DMS114 treated with DMSO at 0.1 percent for 48 hours (cell line): ENCODE results near the gene GLYATL3.
A peak's percentile ranks its signal among the peaks of the same experiment; 100 is the strongest.
"Not testable (repeated sequence)": the region's sequence is repeated elsewhere in the genome, so short reads cannot be mapped to it uniquely, and the experiment has no call there.

Source experiments
- DNase-seq: peaks from one replicate; lab custom pipeline; 2025; ENCODE audit not compliant: unreplicated experiment; lab: John Stamatoyannopoulos, UW

GLYATL3 gene

DNA sequence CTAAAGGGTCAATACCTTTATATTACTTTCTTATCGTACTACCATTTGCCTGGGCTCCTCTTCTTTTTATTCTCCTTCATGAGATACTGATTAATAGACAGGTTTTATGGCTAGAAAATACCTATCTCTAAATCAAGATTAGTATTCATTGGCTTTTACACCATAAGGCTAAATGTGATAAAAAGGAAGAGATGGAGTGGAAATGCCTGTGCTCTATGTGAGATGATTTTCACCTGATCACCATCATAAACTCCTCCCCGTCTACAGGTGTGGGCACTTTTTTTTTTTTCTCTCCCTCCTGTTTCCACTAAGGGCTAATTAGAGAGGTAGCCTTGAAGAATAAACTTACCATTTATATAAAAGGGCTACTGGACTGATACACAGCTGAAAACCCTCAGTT lies at the start of gene GLYATL3:
TSS of gene GLYATL3 (plus strand) at position 301 of the 400 bp plus-strand sequence. CDS start 12,068 bp downstream, outside the sequence.
- DNase-seq: no peak

- peak; percentile 48 for DNase-seq
These were observed 46.5 kb upstream of the GLYATL3 start for GRCh38 chr6:49453221-49453620.

DNA sequence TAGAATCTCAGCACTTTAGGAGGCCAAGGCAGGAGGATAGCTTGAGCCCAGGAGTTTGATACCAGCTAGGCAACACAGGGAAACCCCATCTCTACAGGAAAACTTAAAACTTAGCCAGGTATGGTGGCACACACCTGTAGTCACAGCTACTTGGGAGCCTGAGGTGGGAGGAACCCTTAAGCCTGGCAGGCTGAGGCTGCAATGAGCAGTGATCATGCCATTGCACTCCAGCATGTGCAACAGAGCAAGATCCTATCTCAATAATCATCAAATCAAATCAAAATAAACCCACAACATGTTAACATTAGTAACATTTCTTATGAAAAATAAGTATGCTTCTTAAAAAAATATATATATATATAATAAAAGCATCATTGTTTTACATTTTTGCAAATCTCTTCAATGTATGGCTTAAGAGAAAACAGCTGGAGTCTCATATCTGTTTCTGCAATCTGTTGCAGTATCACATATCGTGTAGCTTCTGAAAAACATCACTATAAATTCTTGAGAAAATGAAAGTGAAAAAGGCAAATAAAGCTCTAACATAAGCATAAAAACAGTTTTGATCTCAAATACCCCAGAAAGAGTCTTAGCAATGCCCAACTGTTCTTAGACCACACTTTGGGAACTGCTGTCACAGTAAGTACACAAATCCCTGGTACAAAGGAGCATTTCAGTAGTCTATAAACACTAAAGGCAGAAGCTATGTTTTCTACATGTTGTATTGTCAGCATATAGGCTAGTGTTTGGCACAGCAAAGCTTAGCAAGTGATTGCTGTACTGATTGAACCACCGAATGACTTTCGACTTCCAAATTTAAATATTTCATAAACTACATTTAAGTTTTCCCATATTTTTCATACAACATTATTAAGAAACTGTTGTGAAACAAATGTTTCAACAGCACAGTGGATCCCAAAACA lies 44.7 kb upstream of the GLYATL3 start:
- no peak for DNase-seq

- DNase-seq: no peak
These were observed 42.0 kb upstream of the GLYATL3 start for GRCh38 chr6:49457771-49458170.

DNA sequence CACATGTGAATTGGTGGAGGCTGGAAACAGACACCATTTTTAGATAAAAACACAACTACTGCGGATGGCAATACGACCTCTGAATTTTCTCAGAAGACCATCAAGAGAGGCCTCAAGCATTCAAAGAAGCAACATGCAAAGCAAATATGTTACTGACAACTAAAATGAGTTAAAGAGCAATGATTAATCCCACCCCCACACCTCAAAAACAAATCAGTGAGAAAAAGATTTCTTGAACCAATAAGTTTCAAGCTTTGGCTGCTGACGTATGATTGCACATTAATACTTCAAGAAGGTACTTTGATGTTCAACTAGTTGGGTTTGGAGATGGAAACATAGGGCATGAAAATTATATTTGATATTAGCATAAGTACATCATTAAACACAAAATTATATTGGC lies 37.7 kb upstream of the GLYATL3 start:
- DNase-seq: no peak

DNA sequence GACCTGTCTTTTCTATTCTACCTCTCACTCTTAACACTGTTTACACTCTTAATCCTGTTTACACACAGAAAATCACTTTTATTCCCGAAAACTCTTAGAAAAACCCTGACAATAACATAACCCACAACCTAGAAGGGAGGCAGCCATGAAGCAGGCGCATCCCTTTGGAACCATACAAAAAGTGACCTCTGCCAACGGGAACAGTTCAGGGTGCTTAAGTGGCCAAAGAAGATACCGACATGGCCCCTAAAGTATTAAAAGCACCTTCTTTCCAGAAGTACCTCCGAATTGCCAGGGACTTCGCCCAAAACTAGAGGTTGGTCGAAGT lies 37.2 kb upstream of the GLYATL3 start:
- no peak for DNase-seq

GRCh38 chr6:49462927-49463611 lies 36.7 kb upstream of the GLYATL3 start, which contains the start of the genes CENPQ and MMUT:
Gene CENPQ, plus strand, starts transcription at chr6:49463370. Its CDS starts 6,807 bp downstream, at chr6:49470177.
Gene MMUT, minus strand, starts transcription at chr6:49463253. Its CDS starts 3,787 bp downstream, at chr6:49459466.
- peak; percentile 99 for DNase-seq

DNA sequence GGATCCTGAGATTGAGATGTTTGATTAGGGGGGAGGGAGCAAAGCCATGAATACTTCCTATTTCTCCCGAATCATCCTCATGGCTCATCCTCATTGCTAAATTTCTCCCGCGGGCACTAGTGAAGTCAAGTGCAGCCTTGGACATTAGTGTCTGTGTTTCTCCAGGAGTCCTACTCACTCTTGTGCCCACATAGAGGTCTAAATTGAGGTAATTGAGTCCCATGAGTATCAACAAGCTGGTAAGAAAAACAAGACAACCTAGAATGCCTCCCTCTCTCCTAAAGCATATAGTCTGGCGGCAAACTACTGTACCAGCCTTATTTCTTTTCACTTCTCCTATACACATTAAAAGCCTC lies 36.1 kb upstream of the GLYATL3 start:
- no peak for DNase-seq

- DNase-seq: no peak
These were observed 35.0 kb upstream of the GLYATL3 start for GRCh38 chr6:49464691-49465090.

DNA sequence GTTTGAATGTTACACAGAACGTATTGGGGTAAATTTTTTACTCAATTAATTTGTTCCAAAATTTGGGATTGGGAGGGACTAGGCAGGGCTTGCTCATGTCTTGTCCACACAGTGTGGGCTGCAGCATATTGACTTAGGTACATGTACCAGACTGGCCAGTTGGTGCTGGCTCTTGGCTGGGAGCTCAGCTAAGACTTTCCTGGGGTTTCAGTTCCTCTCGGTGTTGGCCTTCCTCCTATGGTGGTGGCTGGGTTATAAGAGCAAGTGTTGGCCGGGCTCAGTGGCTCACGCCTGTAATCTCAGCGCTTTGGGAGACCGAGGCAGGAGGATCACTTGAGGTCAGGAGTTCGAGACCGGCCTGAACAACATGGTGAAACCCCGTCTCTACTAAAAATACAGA lies 31.7 kb upstream of the GLYATL3 start:
- no peak for DNase-seq

DNA sequence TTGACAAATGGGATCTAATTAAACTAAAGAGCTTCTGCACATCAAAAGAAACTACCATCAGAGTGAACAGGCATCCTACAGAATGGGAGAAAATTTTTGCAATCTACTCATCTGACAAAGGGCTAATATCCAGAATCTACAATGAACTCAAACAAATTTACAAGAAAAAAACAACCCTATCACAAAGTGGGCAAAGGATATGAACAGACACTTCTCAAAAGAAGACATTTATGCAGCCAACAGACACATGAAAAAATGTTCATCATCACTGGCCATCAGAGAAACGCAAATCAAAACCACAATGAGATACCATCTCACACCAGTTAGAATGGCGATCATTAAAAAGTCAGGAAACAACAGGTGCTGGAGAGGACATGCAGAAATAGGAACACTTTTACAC lies 23.2 kb upstream of the GLYATL3 start:
- DNase-seq: not testable (repeated sequence)

- DNase-seq: no peak
These were observed 20.3 kb upstream of the GLYATL3 start for GRCh38 chr6:49479308-49479970.

GRCh38 chr6:49481846-49482245 lies 17.9 kb upstream of the GLYATL3 start:
- not testable (repeated sequence) for DNase-seq

GRCh38 chr6:49483380-49483779 lies 16.3 kb upstream of the GLYATL3 start:
- DNase-seq: not testable (repeated sequence)

GRCh38 chr6:49490633-49491032 lies 9.1 kb upstream of the GLYATL3 start:
- no peak for DNase-seq

DNA sequence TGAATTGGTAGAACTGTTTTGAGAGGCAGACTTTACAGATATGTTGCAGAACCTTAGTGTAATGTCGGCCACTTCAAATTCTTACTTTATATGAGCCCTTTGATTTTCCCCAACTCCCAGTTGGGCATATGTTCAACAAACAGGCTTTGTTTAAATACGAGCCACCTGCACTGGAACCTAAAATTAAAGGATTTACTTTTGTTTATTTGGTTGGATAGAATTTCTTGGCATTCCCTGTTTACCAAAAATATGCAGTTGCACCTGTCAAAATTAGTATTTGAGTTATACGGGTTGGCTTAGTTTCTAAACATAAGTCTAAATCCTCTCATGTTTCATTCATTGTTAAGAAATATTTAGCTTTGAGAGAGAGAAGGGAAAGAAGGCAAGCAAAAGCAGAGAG lies 2.4 kb upstream of the GLYATL3 start:
- no peak for DNase-seq

DNA sequence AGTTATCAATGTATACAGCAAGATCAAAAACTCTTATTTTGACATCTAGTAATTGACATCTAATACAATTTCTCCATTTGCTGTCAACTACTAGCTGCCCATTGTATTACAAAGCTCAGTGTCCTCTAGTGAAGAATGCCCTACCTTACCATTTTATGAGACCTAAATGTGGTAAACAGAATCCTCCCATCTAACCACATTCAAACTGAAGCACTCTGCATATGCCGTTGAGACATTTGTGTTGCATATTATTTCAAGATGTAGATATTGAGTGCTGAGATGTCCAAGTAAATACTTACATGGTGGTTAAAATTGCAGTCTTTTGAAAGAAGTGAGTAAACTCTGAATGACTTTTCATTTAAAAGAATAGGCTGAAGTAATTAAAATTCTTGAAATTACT lies 597 bp upstream of the GLYATL3 start:
- DNase-seq: no peak

DNA sequence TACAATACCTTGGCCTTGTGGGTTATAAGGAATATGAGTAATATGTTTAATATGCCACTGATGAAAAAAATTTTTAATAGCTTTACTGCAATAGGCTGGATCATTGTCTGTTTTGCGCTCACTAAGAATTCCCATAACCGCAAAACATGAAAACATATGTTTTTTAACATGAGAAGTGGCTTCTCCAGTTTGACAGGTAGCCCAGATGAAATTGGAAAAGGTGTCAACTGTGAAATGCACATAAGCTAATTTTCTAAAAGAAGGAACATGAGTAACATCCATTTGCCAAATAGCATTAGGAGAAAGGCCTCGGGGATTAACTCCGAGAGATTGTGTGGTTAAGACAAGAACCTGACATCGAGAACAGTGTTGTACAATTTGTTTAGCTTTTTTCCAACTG lies 4.9 kb downstream of the GLYATL3 start:
- no peak for DNase-seq

- no peak for DNase-seq
These were observed 6.9 kb downstream of the GLYATL3 start for GRCh38 chr6:49506569-49507111.

DNA sequence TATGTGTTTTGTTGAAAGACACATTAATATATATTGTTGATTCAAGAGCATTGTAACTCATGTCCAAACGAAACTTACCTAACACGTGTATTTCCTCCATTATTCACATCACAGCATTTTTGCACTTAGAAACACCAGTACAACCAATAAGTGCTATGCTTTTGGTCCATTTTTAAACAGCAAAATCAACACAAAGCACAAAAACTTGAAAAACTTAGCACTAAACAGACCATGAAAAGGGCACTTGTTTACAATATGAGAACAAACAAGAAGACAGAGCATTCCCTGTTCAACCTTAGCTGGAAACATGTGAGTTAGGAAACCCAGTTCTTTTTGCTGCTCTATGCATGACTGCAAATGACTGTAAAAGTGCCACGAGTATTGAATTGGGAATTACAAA lies 9.6 kb downstream of the GLYATL3 start:
- DNase-seq: no peak
